Esophagus squamous epithelium (tissue), 4 donors: ENCODE results near the gene TSPAN31.

Source experiments
- POLR2A ChIP-seq, 4 donors: fragments of 450-650 bp; IDR thresholded peaks; one replicate each; pipeline ENCODE4 v1.6.1; 2017; ENCODE audit warnings: antibody characterized with exemption in 4 of 4, mild to moderate bottlenecking in 4 of 4, moderate library complexity in 3 of 4
- TF ChIP-seq, protein P1 (sequence below), 6 experiments: fragments of 450-650 bp in 4 of 6; fragments of 200-600 bp in 2 of 6; sonication (generic) in 2 of 6; IDR thresholded peaks; one replicate each; pipeline ENCODE4 v1.5.1; 2016 to 2019; ENCODE audit warnings: antibody characterized with exemption in 6 of 6, mild to moderate bottlenecking in 4 of 6, moderate library complexity in 4 of 6

- TF ChIP-seq, protein P1, sequence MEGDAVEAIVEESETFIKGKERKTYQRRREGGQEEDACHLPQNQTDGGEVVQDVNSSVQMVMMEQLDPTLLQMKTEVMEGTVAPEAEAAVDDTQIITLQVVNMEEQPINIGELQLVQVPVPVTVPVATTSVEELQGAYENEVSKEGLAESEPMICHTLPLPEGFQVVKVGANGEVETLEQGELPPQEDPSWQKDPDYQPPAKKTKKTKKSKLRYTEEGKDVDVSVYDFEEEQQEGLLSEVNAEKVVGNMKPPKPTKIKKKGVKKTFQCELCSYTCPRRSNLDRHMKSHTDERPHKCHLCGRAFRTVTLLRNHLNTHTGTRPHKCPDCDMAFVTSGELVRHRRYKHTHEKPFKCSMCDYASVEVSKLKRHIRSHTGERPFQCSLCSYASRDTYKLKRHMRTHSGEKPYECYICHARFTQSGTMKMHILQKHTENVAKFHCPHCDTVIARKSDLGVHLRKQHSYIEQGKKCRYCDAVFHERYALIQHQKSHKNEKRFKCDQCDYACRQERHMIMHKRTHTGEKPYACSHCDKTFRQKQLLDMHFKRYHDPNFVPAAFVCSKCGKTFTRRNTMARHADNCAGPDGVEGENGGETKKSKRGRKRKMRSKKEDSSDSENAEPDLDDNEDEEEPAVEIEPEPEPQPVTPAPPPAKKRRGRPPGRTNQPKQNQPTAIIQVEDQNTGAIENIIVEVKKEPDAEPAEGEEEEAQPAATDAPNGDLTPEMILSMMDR (IDR thresholded peaks at IDR 0.05), result peak; percentile 92 to 98 (median 96)
- TF ChIP-seq POLR2A (IDR thresholded peaks at IDR 0.05), result peak in 2 of 4 donors; percentile 43 to 68
Measured at GRCh38 chr12:57782608-57783465, 38.0 kb downstream of the TSPAN31 start, which contains the start of gene TSFM.
